A172 (cell line): ENCODE measurements around the gene RASGRF1. TPM values are rescaled to one million over a fixed set of nuclear protein-coding genes. Genes with fewer than 3 reads are reported as not detected.

Experiments
- DNase-seq: peaks from one replicate; pipeline ENCODE4 v3.0.0-alpha.2; 2015; ENCODE audit warnings: low spot score
- total RNA-seq: library from RNA; depleted of rRNA; stranded (reverse); fragments of >200 nt; shearing (Covaris generic); gene quantifications from 2 replicates; pipeline ENCODE4 v1.2.3, GENCODE V29; 2014

Gene RASGRF1
- total RNA-seq, 1 experiment from 2014 or later: 1.2 TPM

DNA sequence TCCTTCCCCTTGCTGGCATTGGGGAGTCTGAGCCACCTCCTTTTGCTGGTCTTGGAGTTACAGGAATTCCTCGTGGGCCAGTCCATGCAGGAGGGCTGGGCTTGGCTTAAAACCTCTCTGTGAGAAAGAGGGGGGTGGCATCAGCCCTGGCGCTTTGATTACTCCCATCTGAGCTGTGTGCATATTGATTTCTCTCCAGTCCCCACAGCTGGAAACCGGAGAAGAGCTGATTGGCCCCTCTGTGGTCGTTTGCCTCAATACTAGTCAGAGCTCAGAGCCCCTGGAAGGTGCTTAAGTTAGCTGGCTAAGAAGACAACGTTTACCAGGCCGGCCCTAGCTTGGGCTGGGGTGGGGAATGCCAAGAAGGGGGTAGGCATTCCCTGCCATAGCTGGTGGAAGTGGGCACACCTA is 4.0 kb upstream of the RASGRF1 start:
- DNase-seq: no peak

DNA sequence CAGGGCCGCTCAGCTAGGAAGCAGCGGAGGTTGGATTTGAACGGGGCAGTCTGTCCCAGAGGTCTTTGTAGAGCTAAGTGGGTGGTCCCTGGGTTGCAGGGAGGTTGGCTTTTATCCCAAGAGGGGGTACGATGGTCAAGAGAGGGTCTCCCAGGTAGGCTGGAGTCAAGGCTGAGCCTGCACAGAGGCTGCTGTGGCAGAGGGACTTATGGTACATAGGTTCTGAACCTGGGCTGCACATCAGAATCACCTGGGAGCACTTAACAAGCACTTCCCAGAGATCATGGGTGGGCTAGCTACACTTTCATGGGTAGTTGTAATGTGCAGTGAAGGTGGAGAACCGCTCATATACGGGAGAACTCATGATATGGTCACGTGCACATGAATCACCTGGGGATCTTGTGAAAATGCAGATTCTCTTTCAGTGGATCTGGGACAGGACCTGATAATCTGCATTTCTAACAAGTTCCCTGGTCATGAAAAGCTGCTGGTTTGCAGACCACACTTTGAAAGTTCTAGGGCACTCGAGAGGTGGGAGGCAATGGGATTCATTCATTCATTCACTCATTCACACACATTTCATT is 2.9 kb upstream of the RASGRF1 start:
- no peak for DNase-seq

DNA sequence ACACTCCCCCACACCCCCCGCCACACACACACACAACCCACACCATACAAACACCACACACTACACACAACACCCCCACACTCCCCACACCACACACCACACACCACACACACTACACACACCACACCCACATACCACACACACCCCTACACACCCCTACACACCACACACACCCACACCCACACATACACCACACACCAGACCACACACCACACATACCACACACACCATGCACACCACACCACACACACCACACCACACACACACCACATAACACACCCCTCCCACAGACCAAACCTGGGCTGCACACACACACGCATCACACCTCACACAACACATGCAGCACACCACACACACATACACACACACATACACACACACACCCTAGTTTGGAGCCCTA is 1.8 kb upstream of the RASGRF1 start:
- no peak for DNase-seq

DNA sequence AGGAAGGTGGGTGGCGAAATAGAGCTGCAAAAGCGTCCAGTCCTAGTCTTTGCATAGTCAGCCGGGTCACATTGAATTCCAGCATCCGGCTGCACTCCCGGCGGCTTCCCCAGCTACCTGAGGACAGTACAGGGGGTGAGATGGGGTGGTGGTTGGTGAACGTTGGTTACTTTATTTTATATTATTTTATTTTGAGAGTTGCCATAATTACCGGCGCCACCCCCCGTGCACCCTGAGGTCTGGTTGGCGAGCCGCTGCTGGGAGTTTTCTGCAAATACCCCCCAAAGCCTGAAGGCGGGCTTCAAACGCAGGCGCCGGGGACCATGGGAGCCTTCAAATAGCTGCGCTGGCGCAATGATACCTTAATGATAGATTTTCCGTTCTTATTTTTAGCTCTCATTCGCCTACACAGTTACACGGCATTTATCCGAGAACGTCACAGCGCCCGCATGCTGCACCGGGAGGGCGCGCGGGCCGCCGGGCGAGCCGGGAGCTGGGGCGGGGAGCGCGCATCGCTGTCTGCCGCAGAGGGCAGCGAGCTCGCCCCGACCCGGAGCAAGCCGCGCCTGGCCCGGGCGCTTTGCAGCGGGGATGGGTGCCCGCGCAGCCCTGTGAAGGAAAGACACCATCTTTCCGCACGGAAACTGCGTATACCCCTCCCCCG is 756 bp upstream of the RASGRF1 start:
- no peak for DNase-seq

DNA sequence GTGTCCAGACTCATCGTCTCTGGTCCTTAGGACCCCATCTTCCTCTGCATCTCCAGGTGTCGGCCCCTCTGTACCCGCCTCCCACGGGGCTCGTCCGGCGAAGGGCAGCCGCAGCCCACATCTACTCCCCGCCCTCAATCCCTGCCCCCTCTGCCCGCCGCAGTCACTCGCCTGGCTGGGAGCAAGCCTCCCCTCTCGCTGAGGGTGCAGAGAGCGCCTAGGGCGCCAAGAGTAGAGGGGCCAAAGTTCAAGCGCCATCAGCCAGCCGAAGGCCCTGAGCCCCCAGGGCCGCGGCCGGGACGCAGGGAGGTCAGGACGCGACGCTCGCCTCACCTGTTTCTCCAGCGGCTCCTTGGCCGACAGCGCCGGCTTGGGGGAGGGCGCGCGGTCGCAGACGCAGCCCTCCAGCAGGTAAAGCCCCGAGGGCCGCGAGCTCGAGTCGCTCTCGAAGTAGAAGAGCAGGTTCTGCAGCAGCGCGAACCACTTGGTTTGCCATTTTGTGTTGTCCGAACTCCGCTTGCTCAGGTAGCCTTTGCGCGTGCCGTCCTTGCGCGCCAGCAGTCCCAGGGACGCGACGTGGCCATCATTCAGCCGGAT is 592 bp downstream of the RASGRF1 start:
- no peak for DNase-seq

DNA sequence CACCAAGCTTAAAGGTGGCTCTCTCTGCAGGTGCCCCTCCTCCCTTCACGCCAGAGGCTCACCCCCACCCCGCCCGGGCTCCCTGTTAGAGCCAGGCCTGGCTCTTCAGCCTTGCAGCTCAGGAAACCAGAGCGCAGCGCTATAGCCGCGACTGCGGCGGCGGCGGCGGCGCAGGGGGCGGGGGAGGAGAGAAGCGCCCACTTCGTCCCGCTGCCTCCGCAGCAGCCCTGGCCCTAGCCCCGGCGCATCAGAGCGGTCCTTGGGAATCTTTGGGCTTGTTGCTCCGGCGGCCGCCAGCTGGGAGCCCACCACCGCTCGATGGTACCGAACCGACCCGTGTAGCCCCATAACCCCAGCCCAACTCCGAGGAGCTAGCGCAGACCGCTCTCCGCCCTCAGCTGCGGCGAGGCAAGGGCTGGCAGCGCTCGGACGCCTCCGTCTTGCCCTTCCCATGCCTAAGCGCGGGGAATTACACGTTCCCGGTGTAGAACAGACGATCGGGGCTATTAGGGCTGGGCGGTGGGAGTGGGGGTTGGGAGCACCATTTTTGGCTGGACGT is 1.2 kb downstream of the RASGRF1 start:
- no peak for DNase-seq

DNA sequence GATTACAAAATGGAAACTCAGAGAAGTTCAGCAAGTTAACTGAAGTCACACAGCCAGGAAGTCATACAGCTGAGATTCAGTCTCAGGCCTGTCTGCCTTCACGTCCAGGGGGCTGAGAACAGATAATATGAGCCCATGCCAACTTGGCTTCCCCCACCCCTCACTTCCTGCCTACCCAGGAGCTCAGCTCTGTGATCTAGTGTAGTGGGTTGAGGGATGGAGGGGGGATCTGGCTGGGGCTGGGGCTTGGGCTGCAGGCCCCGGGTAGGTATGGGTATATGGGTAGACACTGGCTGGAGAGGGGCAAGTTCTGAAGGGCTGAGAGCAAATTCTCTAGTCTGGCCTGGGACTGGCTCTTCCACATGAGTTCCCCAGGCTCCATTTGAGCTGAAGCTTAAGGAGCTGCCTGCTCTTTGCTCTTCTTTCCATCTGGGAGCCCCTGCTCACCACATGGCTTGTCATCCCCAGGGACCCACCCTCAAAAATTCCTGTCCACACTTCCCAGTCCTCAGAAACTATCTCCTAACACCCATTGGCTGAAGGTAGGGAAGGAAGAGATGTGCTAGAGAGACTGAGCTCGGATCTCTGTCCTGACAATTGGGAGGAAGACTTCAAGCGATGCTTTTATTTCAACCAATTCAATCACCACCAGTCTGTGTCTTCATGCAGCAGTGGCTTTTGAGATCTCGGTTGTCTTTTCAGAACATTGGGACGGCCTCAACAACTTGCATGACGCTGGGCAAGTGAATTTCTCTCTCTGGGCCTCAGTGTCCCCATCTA is 2.0 kb downstream of the RASGRF1 start:
- no peak for DNase-seq

DNA sequence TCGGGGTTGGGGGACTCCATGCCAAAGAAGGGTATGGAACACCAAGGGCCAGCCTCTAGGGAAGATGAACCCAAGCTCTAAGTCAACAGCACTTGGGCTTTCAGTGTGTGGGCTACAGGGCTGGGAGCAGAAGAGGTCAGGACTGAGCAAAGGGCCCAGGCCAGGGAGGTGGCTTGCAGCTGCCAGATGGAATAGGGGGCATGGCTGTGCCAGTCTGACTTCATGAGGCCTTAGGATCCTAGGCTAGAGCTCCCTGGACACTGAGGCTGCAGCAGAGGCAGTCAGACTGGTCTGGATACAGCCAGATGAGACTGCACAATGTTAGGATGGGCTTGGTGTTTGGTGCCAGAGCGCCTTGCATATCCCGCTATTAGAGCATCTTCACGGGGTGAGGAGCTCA is 3.8 kb downstream of the RASGRF1 start:
- no peak for DNase-seq

DNA sequence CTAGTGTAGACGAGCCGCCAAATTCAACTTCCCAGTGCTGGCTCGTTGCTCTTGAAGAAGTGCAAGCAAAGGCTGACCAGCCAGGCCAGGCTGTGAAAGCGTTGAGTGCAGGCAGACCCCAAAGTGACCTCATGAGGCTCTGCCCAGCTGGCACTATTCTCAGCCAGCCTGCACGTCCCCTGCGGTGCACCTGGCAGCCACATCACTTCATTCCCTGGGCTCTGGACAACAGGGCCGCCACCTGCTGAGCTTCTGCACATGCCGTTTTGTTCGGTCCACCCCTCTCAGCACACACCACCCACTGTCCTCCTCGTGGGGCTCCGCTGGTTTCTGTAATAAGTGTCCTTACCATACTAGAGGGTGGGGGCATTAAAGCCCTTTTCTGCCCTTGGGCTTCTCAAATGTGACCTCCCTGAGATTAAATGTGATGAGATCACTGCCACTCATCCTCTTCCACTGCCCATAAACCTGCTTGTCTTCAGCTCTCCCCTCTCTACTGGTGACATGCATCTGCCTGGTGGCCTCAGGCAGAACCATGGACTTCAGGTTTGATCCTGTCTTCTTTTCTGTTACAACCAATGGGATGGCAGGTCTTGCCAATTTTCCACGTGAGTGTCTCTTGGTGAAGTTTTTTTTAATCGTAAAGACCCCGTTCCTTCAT is 6.1 kb downstream of the RASGRF1 start:
- no peak for DNase-seq

DNA sequence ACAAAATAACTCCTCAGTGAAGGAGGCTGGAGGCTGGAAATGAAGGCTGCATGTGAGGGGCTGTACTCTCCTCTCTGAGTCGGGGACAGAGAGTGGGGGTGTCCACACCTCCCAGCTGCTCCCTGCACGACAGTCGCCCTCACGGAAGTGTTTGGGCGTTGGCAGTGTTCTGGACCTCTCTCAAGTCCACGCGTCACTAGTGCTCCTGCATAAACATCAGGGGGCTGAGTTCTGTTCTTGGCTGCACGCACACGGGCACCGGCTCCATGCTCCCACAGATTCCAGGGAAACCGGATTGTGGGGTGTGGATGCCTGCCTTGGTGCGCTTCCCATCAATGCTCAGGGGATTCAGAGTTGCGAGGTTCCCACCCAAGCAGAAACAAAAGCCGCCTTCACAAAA is 7.4 kb downstream of the RASGRF1 start:
- DNase-seq: no peak

DNA sequence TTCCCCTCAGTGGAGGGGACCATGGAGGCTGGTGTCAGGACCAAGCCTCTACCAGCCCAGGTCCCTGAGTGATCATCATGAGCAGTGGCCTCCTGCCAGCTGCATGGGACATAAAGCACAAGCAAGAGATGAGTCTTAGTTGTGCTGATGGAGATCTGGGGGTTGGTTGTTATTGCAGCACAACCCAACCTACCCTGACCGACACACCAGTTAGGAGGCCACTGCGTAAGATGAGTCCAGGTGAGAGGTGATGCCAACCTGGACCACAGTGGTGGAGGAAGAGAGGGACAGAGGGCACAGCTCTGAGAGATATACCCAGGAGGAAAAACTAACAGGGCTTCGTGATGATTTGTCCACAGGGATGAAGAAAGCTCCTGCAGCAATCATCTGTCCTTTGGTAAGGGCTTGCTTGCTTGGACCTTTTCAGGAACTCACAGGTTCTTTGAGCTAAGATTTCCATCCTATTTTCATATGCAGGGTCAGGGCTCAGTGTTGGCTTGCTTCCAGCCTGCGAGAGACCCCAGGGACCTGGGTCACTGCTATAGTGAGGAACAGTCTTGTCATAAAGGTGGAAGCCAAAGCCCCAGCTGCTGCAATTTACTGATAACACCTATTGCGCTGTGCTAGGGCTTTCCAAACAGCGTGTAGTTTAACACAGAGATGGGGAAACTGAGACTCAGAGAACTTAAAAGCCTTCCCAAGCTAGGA is 8.1 kb downstream of the RASGRF1 start:
- no peak for DNase-seq

DNA sequence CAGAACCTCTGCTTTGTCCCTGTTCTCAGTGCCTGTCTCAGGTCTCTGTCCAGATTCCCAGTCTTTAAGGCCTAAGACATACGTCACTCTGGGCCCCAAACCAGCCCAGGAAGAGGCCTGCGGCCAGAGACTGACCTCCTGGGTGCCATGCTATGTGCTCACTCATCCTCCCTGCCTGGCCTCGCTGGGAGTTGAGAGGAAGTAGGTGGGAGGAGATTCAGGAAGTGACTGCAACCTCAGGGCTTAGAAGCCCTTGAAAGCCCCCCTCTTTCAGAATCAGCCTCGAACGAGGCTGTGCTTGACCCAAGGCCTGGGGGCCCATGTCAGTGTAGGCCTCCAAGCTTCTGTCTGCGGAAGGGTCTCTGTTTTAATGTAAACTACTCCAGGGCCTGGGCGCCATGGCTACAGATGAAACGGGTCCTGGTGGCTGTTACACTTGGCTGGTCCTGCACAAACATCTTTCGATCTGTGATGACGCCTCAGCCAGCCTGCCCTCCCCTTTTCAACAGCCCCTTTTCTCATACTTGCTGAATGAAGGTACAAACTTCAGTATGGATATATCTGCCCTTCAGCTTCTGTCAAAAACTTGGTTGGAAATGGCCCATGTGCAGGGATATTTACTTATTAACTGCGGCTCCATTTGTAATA is 11.7 kb downstream of the RASGRF1 start:
- DNase-seq: no peak

DNA sequence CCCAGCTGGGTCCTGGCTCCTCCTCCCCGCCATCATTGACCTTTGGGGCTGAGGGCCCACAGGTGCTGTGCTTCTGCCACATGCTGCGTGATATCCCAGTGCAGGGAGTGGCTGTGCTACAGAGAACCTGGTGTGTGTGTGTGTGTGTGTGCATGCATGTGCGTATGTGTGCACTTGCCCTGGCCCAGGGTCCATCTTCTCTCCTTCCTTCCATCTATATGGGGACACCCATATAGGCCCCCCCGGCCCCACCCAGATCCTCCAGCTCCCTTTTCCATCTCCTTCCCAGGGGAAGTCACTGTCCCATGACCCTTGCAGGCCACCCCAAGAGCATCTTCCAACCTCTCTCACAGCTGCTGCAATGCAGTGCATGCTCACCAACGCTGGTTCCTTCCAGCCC is 12.6 kb downstream of the RASGRF1 start:
- no peak for DNase-seq

DNA sequence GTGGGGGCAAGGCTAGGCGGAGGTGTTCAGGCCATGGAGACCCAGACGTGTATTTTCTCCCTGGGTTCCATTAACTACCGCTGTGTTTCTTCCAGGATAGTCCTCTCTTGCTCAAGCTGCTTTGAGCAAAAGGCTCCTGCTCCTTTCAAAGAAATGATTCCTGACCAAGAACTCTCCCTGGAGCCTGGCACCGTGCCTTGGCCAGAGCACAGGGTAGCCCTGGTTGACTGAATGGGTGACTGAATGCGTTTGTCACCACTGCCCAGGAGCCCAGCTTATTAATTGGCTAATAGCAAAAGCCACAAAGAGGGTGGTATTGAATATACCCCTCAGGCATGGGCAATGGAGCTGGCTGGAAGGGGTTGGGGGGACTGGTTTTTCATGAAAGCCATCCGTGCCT is 13.9 kb downstream of the RASGRF1 start:
- DNase-seq: no peak

DNA sequence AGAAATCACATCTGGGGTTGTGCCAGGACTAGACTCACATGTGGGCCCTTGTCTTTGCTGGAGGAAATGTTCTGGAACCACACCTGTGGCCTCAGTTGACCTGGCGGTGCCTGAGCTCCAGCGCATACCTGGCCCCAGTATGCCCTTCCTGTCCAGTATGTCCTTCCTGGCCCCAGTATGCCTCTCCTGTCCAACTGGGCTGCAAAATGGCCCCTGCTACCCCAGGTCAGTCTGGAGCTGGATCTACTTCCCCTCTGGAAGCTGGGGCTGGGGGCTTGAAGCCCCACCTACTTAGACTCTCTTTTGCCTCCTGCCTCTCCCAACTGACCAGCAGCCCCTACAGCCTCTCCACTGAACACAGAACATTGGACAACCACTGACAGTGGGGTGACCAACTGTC is 15.3 kb downstream of the RASGRF1 start:
- no peak for DNase-seq

DNA sequence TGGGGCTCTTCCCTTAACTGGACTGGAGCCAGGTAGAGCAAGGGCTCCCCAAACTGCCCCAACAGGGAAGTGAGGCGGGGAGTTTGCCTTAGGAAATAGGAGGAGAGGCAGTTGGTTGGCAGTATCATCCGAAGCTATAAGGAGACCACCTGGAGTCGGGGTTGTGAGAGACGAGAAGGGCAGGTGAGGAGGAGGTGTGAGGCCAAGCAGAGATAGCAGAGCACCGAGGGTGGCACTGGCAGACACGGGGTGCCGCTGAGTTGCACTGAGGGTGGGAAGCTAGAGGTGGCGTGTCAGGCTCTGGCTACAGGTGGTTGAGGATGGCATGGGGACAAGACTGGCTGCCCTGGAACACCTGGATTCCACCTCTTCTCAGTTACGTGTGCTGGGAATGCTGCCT is 17.2 kb downstream of the RASGRF1 start:
- no peak for DNase-seq

DNA sequence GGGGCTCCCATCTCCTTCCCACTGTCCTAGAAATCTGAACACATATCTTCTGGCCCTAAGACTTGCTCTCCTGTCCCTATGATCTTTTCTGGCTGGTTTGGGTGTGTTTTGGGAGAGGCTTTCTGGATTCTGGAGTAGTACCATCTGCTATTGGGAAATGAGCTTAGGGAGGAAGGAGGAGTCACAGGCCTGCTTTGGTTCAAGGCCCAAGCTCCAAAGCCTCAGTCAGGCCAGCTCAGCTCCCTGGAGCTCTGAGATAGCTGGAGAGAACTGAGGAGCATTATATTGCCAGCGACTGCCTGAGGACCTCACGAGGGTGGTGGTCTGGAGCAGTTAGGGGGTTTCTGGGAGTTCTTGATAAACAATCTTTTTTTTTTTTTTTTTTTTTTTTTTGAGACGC is 18.7 kb downstream of the RASGRF1 start:
- no peak for DNase-seq

DNA sequence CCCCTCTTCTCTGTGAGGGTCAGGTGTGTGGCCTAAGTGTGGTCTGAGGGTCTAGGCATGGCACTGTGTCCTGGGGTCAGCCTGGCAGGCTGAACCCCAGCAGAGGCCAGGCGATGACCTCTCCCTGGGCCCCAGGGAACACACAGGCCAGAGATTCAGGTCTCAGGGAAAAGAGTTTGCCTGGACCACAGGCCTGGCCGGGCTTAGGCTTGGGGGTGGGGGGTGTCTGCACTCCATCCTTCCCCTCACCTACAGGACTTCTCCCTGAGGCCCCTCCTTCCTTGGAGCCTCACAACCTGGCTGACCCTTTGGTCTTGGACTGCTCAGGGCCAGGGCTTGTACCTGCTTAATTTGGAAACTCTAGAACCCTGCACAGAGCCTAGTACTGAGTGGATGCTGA is 21.8 kb downstream of the RASGRF1 start:
- no peak for DNase-seq

DNA sequence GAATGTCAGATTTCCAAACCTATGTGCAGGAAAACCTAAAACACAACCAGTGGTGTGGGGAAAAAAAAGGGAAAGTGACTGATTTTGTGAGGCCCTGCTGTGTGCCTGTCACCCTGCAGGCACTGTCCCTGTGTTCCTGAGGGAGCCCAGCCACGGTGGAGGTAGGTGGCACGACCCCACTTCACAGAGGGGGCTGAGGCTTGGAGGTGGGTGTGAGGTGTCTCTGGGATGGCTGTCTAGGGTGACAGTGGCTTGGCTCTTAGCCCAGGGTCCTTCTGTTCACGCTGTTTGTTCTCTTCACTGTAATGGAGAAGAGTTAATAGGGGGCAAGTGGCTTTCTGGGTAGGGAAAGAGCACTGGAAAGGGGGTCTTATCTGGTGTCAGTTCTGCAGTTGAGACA is 22.6 kb downstream of the RASGRF1 start:
- no peak for DNase-seq

DNA sequence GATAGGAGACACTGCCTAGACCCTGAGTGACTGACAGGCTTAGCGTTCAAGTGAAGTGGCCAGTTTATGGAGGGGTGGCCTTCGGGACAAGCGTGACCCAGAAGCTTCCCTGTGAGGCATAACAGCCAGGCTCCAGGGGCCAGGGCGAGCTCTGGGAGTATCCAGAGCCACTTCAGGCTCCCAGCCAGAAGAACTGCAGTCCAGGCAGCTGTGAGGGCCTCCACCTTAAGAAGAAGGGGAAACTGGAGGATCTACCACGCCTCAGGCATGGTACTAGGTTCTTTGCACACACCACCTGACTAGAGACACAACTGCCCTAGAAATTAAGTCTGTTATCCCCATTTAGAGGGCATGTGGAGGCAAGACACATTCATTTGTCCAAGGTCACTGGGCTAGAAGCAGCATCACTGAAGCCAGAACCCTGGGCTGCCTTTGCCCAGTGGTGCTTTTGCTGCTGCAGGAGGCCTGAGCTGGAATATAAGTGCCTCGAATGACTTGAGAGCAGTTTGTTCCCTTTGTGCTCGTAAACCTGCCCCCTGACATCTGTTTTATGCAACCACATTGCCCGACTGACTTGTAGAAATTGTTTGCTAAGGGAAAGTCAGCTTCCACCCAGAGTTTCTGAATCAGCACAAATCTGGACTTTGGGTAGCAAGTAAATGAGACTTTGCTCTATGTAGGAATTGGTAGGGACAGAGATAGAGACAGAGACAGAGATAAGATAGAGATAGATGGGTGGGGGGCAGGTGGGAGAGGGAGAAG is 23.3 kb downstream of the RASGRF1 start:
- no peak for DNase-seq
